Vagina (tissue), 2 donors: ENCODE measurements around the gene TOX2. TPM values are rescaled to one million over a fixed set of nuclear protein-coding genes. Genes with fewer than 3 reads are reported as not detected.
A peak's percentile ranks its signal among the peaks of the same experiment; 100 is the strongest.

ENCODE experiments used
- DNase-seq, 2 donors: peaks; one replicate each; pipeline ENCODE4 v3.0.0-alpha.2; 2017; ENCODE audit errors: extremely low spot score in 2 of 2
- H3K27ac ChIP-seq: fragments of 200-600 bp; sonication (generic); one replicate; pipeline ENCODE4 v1.5.1; 2019
- H3K27me3 ChIP-seq: fragments of 200-600 bp; sonication (generic); one replicate; pipeline ENCODE4 v1.5.1; 2019
- H3K36me3 ChIP-seq, 2 donors: fragments of 200-600 bp; sonication (generic); one replicate each; pipeline ENCODE4 v1.5.1; 2017 to 2019
- H3K4me1 ChIP-seq: fragments of 200-600 bp; sonication (generic); one replicate; pipeline ENCODE4 v1.5.1; 2019
- H3K4me3 ChIP-seq, 2 donors: fragments of 200-600 bp; sonication (generic); 1 replicate in 1 of 2; 2 replicates in 1 of 2; pipeline ENCODE4 v1.5.1; 2016 to 2019
- H3K9me3 ChIP-seq: fragments of 200-600 bp; sonication (generic); one replicate; pipeline ENCODE4 v1.5.1; 2019
- POLR2A ChIP-seq, 2 donors: fragments of 450-650 bp; IDR thresholded peaks; one replicate each; pipeline ENCODE4 v1.6.1; 2017; ENCODE audit warnings: antibody characterized with exemption in 2 of 2, mild to moderate bottlenecking in 2 of 2, moderate library complexity in 2 of 2
- POLR2AphosphoS5 ChIP-seq, 2 donors: sonication (generic); formaldehyde crosslinking; IDR thresholded peaks; one replicate each; pipeline ENCODE4 v1.9.0; 2017; ENCODE audit warnings: antibody characterized with exemption in 2 of 2, mild to moderate bottlenecking in 2 of 2, low read depth in 1 of 2; ENCODE audit not compliant: insufficient read depth in 1 of 2
- intact Hi-C: fragments of 100-400 bp; cut with DNase I; formaldehyde crosslinking; loops from one replicate; pipeline ENCODE4 v1.15.1; 2023
- small RNA-seq: library from RNA; depleted of rRNA; stranded (forward); fragments of <200 nt; gene quantifications from one replicate; pipeline ENCODE3, GENCODE V24; 2016
- total RNA-seq: library from RNA; depleted of rRNA; stranded (reverse); fragments of >200 nt; gene quantifications from one replicate; pipeline ENCODE4 v1.2.3, GENCODE V29; 2016
- TF ChIP-seq, protein P1 (sequence below), 3 experiments: fragments of 450-650 bp in 2 of 3; fragments of 200-600 bp in 1 of 3; sonication (generic) in 1 of 3; IDR thresholded peaks; one replicate each; pipeline ENCODE4 v1.5.1; 2017 to 2019; ENCODE audit warnings: antibody characterized with exemption in 3 of 3, mild to moderate bottlenecking in 2 of 3, moderate library complexity in 2 of 3

TOX2 gene
- total RNA-seq, 1 donor from 2014 or later: 5.2 TPM

- no peak overlapping the region for H3K27ac ChIP-seq
- TF ChIP-seq, protein P1, sequence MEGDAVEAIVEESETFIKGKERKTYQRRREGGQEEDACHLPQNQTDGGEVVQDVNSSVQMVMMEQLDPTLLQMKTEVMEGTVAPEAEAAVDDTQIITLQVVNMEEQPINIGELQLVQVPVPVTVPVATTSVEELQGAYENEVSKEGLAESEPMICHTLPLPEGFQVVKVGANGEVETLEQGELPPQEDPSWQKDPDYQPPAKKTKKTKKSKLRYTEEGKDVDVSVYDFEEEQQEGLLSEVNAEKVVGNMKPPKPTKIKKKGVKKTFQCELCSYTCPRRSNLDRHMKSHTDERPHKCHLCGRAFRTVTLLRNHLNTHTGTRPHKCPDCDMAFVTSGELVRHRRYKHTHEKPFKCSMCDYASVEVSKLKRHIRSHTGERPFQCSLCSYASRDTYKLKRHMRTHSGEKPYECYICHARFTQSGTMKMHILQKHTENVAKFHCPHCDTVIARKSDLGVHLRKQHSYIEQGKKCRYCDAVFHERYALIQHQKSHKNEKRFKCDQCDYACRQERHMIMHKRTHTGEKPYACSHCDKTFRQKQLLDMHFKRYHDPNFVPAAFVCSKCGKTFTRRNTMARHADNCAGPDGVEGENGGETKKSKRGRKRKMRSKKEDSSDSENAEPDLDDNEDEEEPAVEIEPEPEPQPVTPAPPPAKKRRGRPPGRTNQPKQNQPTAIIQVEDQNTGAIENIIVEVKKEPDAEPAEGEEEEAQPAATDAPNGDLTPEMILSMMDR (IDR thresholded peaks at IDR 0.05): no peak
- no peak for TF ChIP-seq POLR2A (IDR thresholded peaks at IDR 0.05)
- TF ChIP-seq POLR2AphosphoS5 (IDR thresholded peaks at IDR 0.05; ENCODE audit: insufficient read depth in 1 of 2, low read depth in 1 of 2): no peak
- H3K27me3 ChIP-seq: no peaks in the 10 kb centered on the region
- no peak overlapping the region for H3K4me3 ChIP-seq
- intact Hi-C loops: loop anchor here (5.0 kb wide), 1 partner anchor 75 kb away; no protein-coding TSS in a partner anchor
- H3K9me3 ChIP-seq: no peaks in the 10 kb centered on the region
- peaks cover 7% of the 10 kb centered on the region for H3K4me1 ChIP-seq
- DNase-seq: peak in 1 of 2 donors; percentile 61
- no peaks in the 10 kb centered on the region for H3K36me3 ChIP-seq
These were observed 202.9 kb downstream of the TOX2 start for GRCh38 chr20:44117296-44118184.

DNA sequence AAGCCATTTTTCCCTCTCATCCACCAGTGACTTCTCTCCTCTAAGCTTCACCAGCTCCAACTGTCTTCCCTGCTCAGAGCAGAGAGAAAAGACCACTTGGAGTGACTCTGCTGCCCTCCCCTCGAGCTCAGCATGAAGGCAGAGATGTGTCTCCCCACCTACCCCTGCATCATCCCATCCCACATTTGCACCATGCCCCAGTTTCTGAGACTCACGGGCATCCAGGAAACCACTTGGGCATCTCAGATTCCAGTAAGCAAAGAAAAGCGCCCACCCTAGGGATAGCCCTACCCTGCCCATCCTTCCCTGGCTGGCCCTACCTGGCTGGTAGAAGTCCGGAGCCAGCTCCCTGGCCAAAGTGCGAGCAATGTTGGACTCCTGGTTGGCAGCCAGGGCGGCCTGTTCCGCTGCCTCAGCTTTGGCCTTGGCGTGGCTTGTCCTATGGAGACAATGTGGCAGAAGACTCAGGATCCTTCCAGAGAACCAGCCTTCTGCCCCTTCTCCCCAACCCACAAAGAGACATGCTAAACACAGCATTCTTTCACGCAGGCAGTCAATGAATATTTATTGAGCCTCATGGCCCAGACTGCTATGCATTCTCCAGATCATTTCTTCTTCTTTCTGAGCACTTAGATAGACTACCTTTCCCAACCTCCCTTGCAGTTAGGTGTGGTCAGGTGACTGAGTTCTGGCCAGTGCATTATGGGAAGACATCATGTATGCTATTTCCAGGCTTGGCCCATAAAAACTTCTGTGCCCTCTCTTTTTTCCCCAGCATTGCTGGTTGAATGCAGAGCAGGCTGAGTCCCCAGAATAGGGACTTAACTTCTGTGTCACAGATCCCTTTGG lies 203.8 kb downstream of the TOX2 start:
- intact Hi-C loops: loop anchor here (5.0 kb wide), 1 partner anchor 74 kb away; no protein-coding TSS in a partner anchor
- H3K27me3 ChIP-seq: no peaks in the 10 kb centered on the region
- peak in 1 of 2 donors; percentile 72 for DNase-seq
- peaks cover 7% of the 10 kb centered on the region for H3K4me1 ChIP-seq
- no peaks in the 10 kb centered on the region for H3K36me3 ChIP-seq
- TF ChIP-seq POLR2AphosphoS5 (IDR thresholded peaks at IDR 0.05; ENCODE audit: insufficient read depth in 1 of 2, low read depth in 1 of 2): no peak
- TF ChIP-seq POLR2A (IDR thresholded peaks at IDR 0.05): no peak
- TF ChIP-seq, protein P1 (IDR thresholded peaks at IDR 0.05): no peak
- H3K27ac ChIP-seq: no peak overlapping the region
- no peak overlapping the region for H3K4me3 ChIP-seq
- H3K9me3 ChIP-seq: no peaks in the 10 kb centered on the region

Small RNAs within 50 kb of the gene (small RNA-seq; reads per million reads assigned to genes)
- not detected for gene RN7SL443P

Other genes starting within 250 kb of the TOX2 start
- 1.7 TPM for gene MYBL2, start 247.7 kb upstream of the TOX2 start, total RNA-seq
- gene GTSF1L, start 187.8 kb upstream of the TOX2 start, total RNA-seq: not detected